Epithelial cell of esophagus (primary cell): ENCODE measurements around the gene TFDP1.

ENCODE experiments used
- DNase-seq: peaks from one replicate; pipeline ENCODE4 v3.0.0; 2010; ENCODE audit warnings: low read depth
- H3K4me3 ChIP-seq: 2 replicates; pipeline ENCODE4 v1.5.1; 2011; ENCODE audit warnings: mild to moderate bottlenecking, low read length, control low read depth
- CTCF ChIP-seq: IDR thresholded peaks from 2 replicates; pipeline ENCODE4 v1.5.1; 2011; ENCODE audit warnings: low read depth, mild to moderate bottlenecking, low read length, control low read depth, inconsistent platforms; ENCODE audit not compliant: insufficient read depth; ENCODE audit errors: missing control alignments

The TFDP1 gene

GRCh38 chr13:113550453-113550852, 34.1 kb upstream of the TFDP1 start:
- DNase-seq: no peak
- no peak for TF ChIP-seq CTCF
- H3K4me3 ChIP-seq: no peak overlapping the region

- H3K4me3 ChIP-seq: no peak overlapping the region
- DNase-seq: no peak
- no peak for TF ChIP-seq CTCF
Measured at GRCh38 chr13:113551081-113552000, 33.2 kb upstream of the TFDP1 start.

- H3K4me3 ChIP-seq: no peak overlapping the region
- no peak for TF ChIP-seq CTCF
- DNase-seq: no peak
Measured at GRCh38 chr13:113552079-113552478, 32.5 kb upstream of the TFDP1 start.

GRCh38 chr13:113552786-113553434, 31.6 kb upstream of the TFDP1 start:
- H3K4me3 ChIP-seq: no peak overlapping the region
- TF ChIP-seq CTCF: no peak
- DNase-seq: no peak

GRCh38 chr13:113553511-113554332, 30.8 kb upstream of the TFDP1 start:
- no peak for TF ChIP-seq CTCF
- no peak for DNase-seq
- H3K4me3 ChIP-seq: no peak overlapping the region

GRCh38 chr13:113554333-113554700, 30.2 kb upstream of the TFDP1 start:
- H3K4me3 ChIP-seq: no peak overlapping the region
- TF ChIP-seq CTCF: no peak
- DNase-seq: no peak
